Ascending aorta (tissue), 2 donors: ENCODE results near the gene LIMD2. TPM values are rescaled to one million over a fixed set of nuclear protein-coding genes. Genes with fewer than 3 reads are reported as not detected.

Experiments
- DNase-seq, 2 donors: peaks; one replicate each; pipeline ENCODE4 v3.0.0-alpha.2; 2019; ENCODE audit warnings: low spot score in 2 of 2
- H3K27ac ChIP-seq, 2 donors: fragments of 200-600 bp; sonication (generic); one replicate each; pipeline ENCODE4 v1.5.1; 2016 to 2017; ENCODE audit warnings: mild to moderate bottlenecking in 1 of 2
- H3K27me3 ChIP-seq: fragments of 200-600 bp; sonication (generic); one replicate; pipeline ENCODE4 v1.5.1; 2017
- H3K36me3 ChIP-seq, 2 donors: fragments of 200-600 bp; sonication (generic); one replicate each; pipeline ENCODE4 v1.5.1; 2016
- H3K4me1 ChIP-seq, 2 donors: fragments of 200-600 bp; sonication (generic); one replicate each; pipeline ENCODE4 v1.5.1; 2016 to 2017; ENCODE audit warnings: mild to moderate bottlenecking in 1 of 2
- H3K4me3 ChIP-seq, 2 donors: fragments of 200-600 bp; sonication (generic); one replicate each; pipeline ENCODE4 v1.5.1; 2016 to 2017; ENCODE audit warnings: mild to moderate bottlenecking in 1 of 2
- H3K9me3 ChIP-seq, 2 donors: fragments of 200-600 bp; sonication (generic); one replicate each; pipeline ENCODE4 v1.5.1; 2016
- CTCF ChIP-seq, 3 experiments: fragments of 200-600 bp in 2 of 3; fragments of 450-650 bp in 1 of 3; sonication (generic) in 2 of 3; IDR thresholded peaks; one replicate each; pipeline ENCODE4 v1.5.1; 2016 to 2019; ENCODE audit warnings: antibody characterized with exemption in 3 of 3, mild to moderate bottlenecking in 1 of 3, moderate library complexity in 1 of 3
- intact Hi-C: fragments of 100-400 bp; cut with DNase I; formaldehyde crosslinking; loops from one replicate; pipeline ENCODE4 v1.15.1; 2023
- total RNA-seq: library from RNA; depleted of rRNA; stranded (reverse); fragments of >200 nt; gene quantifications from one replicate; pipeline ENCODE4 v1.1.0, GENCODE V29; 2016

The LIMD2 gene
- total RNA-seq, 1 donor from 2014 or later = 27.0 TPM

DNA sequence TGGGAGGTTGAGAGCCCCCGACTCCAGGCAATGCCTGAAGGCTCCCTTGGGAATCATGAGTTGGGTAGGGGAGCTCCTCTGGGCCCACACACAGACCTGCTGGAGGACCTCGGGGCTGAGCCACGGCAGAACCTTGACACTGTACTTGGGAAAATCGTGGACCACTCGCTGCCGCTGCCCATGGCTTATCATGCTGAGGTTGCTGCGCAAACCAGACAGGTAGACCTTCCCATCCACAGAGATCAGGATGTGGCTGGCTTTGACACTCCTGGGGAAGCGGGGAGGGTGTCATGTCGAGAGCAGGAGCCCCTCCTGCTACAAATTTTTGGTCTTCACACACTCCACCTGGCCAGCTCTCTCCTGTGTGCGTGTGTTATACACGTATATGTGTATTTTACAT, 7.2 kb upstream of the LIMD2 start:
- Histone ChIP-seq H3K4me3 (no peak overlapping the region), H3K27me3 (no peaks in the 10 kb centered on the region), H3K9me3 (no peaks in the 10 kb centered on the region), H3K36me3 (peaks cover 54 to 85% of the 10 kb centered on the region in 2 donors), H3K4me1 (no peaks in the 10 kb centered on the region), H3K27ac (no peak overlapping the region)
- intact Hi-C loops = no loop called here
- DNase-seq = peak in 1 of 2 donors; percentile 53
- TF ChIP-seq CTCF (IDR thresholded peaks at IDR 0.05) = no peak

DNA sequence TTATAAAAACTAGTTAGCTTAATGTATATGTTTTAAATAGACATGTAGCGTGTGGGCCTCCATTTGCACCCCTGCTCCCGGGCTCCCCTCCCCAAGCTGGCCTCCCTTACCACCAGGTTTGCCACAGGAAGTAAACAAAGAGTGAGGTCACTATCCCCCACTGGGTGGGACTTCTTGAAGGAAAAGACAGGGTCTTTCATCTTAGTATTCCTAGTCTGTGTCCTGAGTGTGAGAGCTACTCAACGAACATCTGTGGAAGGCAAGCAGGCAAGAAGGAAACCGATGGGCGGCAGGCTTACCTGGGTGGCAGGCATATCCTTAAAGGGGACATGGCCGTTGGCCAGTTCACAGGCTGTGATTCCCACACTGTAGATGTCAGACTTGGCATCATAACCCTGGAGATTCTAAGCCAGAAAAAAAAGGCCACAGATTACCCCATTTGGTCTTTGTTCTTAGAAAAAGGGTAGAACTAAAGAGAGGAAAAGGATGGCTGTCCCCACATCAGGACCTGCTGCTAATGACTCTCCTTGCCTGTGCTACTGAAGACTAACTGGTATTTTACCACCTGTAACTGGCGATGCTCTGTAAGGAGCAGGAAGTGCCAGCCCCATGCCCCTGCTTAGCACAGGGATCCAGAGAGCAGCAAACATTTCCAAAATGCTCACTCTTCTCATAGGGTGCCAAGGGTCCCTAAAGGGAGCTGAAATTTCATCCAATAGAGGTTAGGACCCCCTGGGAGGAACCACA, 6.6 kb upstream of the LIMD2 start:
- H3K36me3 ChIP-seq = peaks cover 47 to 79% of the 10 kb centered on the region in 2 donors
- H3K27ac ChIP-seq = no peak overlapping the region

DNA sequence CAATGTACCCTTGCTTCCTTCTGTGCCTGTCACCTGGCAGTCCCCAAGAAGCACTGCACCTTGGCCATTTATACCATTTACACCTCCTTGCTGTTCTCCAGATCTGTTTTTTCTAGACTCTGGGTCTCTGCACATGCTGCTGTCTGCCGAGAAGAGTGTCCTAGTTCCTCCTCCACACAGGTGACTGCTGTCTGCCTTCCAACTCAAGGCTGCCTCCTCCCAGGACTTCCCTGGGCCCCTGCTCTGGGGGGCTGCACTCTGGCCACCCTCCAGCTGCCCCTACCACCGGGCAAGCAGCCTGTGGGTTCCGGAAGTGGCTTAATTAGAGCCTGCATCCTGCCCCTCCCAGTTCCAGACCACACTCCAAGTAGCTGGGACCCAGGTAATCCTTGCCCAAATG, 5.7 kb upstream of the LIMD2 start:
- Histone ChIP-seq H3K9me3 (no peaks in the 10 kb centered on the region), H3K4me3 (no peak overlapping the region), H3K4me1 (peaks cover 2 to 9% of the 10 kb centered on the region in 2 donors), H3K27ac (no peak overlapping the region), H3K27me3 (no peaks in the 10 kb centered on the region), H3K36me3 (peaks cover 39 to 71% of the 10 kb centered on the region in 2 donors)
- intact Hi-C loops = no loop called here
- peak in 1 of 2 donors; percentile 35 for DNase-seq
- no peak for TF ChIP-seq CTCF (IDR thresholded peaks at IDR 0.05)

More for the DNA sequence above, 6.6 kb upstream of the LIMD2 start:
- Histone ChIP-seq H3K4me1 (peaks cover 0 to 2% of the 10 kb centered on the region in 2 donors), H3K4me3 (no peak overlapping the region), H3K9me3 (no peaks in the 10 kb centered on the region), H3K27me3 (no peaks in the 10 kb centered on the region)
- no peak for TF ChIP-seq CTCF (IDR thresholded peaks at IDR 0.05)
- intact Hi-C loops = no loop called here
- peak in 1 of 2 donors; percentile 51 for DNase-seq

GRCh38 chr17:63704836-63705235, 4.9 kb upstream of the LIMD2 start:
- peaks cover 30 to 63% of the 10 kb centered on the region in 2 donors for H3K36me3 ChIP-seq
- no peak for DNase-seq
- no peak overlapping the region for H3K27ac ChIP-seq
- TF ChIP-seq CTCF (IDR thresholded peaks at IDR 0.05) = no peak
- no peaks in the 10 kb centered on the region for H3K9me3 ChIP-seq
- no peak overlapping the region for H3K4me3 ChIP-seq
- H3K27me3 ChIP-seq = no peaks in the 10 kb centered on the region
- intact Hi-C loops = no loop called here
- H3K4me1 ChIP-seq = peaks cover 2 to 9% of the 10 kb centered on the region in 2 donors

DNA sequence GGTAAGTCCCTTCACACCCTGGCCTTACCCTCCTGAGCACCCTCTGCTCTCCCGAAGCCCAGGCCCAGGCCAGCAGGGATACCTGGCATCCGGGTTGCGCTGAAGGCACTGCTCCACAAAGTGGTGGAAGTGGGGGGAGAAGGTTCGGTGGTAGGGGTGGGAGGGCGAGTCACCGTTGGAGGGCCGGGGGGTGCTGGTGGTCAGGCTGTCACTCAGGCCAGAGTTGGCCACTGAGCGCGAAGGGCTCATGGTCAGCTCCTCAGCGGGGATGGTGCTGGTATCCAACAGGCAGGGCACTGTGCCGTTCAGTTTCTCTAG, 4.3 kb upstream of the LIMD2 start:
- no peak for DNase-seq
- Histone ChIP-seq H3K36me3 (peaks cover 24 to 58% of the 10 kb centered on the region in 2 donors), H3K4me1 (peaks cover 4 to 9% of the 10 kb centered on the region in 2 donors), H3K9me3 (no peaks in the 10 kb centered on the region), H3K27ac (no peak overlapping the region), H3K27me3 (no peaks in the 10 kb centered on the region), H3K4me3 (no peak overlapping the region)
- no peak for TF ChIP-seq CTCF (IDR thresholded peaks at IDR 0.05)
- intact Hi-C loops = no loop called here
